GM18505 (cell line): ENCODE data around the gene RAB32.

Experiments used
- ATAC-seq: cut with Tn5 transposase; IDR thresholded peaks from one replicate; pipeline ENCODE4 v1.9.1; 2021; ENCODE audit not compliant: unreplicated experiment
- POLR2A ChIP-seq: IDR thresholded peaks from 4 replicates; pipeline ENCODE4 v1.6.1; 2011; ENCODE audit warnings: borderline replicate concordance; ENCODE audit not compliant: insufficient read depth, insufficient read length; ENCODE audit errors: extremely low read depth

RAB32 gene

DNA sequence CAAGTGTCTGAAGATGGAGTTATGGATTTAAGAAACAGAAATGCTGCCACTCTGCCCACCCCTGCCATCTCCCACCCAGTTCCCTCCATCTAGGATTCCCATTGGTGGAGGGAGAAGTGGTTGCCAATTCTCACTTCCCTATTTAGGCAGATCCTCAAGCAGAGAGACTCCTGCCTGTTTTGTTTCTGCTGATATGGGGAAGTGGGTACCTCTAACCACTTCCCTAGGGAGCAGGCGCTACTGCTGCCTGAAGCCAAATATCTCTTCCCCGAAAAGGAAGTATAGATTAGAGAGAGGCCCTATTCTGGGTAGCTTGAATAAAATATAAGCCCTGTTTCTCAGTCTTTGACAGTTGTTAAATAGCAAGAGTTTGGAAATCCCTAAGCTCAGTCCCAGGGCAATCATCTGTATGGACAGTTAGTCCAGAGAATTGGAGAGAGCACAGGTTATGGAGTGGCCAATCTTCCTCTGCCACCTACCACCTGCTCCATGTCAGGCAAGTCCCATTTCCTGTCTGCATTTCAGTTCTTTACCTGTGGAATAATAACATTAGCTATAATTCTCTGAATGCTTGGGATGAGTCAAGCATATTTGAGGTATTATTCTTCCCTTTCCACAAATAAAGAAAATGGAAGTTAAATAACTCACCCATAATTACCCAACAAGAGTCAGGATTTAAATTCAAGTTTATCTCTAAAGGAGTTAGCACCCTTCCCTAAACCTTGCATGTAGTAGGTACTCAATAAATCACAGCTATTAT is 52.5 kb downstream of the RAB32 start:
- no peak for TF ChIP-seq POLR2A
- ATAC-seq = peak; percentile 49

- ATAC-seq = no peak
These were observed 55.3 kb downstream of the RAB32 start, which contains the start of gene ADGB for GRCh38 chr6:146598772-146599405. Gene ADGB (plus strand): TSS chr6:146598972. CDS start chr6:146599041, 69 bp downstream.

GRCh38 chr6:146601352-146601751 is 57.7 kb downstream of the RAB32 start:
- no peak for ATAC-seq
- no peak for TF ChIP-seq POLR2A

More at GRCh38 chr6:146598772-146599405, 55.3 kb downstream of the RAB32 start, which contains the start of gene ADGB:
- TF ChIP-seq POLR2A = no peak

- ATAC-seq = no peak
- TF ChIP-seq POLR2A = no peak
These were observed 58.9 kb downstream of the RAB32 start for GRCh38 chr6:146602526-146602925.
